ENCODE measurements around the gene FREM2.

- no peak for TF ChIP-seq ARHGAP35 (CRISPR knock-in tag; IDR thresholded peaks at IDR 0.05; ENCODE audit: borderline replicate concordance)
- TF ChIP-seq RFX5 (IDR thresholded peaks at IDR 0.05; ENCODE audit: low read depth, low read length) = no peak
Observed at GRCh38 chr13:38693641-38694040, 6.8 kb downstream of the FREM2 start.
